D341Med (cell line): ENCODE data around the gene EHD4.

Experiments used
- DNase-seq: peaks from one replicate; pipeline ENCODE4 v3.0.0; 2012; ENCODE audit warnings: low spot score

The EHD4 gene

GRCh38 chr15:41994772-41995475 is 22.6 kb upstream of the EHD4 start:
- DNase-seq: no peak

GRCh38 chr15:41994171-41994650 is 21.9 kb upstream of the EHD4 start:
- DNase-seq: no peak

- no peak for DNase-seq
These were observed 21.3 kb upstream of the EHD4 start for GRCh38 chr15:41993472-41994170.

- no peak for DNase-seq
These were observed 20.4 kb upstream of the EHD4 start for GRCh38 chr15:41992803-41993190.

GRCh38 chr15:41992151-41992802 is 19.9 kb upstream of the EHD4 start:
- no peak for DNase-seq

- DNase-seq: no peak
These were observed 18.3 kb upstream of the EHD4 start for GRCh38 chr15:41990691-41991090.

- no peak for DNase-seq
These were observed 17.9 kb upstream of the EHD4 start for GRCh38 chr15:41990243-41990605.

- DNase-seq: peak; percentile 89
These were observed 17.4 kb upstream of the EHD4 start for GRCh38 chr15:41989573-41990242.

GRCh38 chr15:41988896-41989572 is 16.7 kb upstream of the EHD4 start:
- no peak for DNase-seq

- no peak for DNase-seq
These were observed 15.5 kb upstream of the EHD4 start for GRCh38 chr15:41987925-41988275.

- no peak for DNase-seq
These were observed 15.0 kb upstream of the EHD4 start for GRCh38 chr15:41987246-41987924.

GRCh38 chr15:41985236-41986160 is 13.1 kb upstream of the EHD4 start:
- no peak for DNase-seq

GRCh38 chr15:41984622-41985021 is 12.3 kb upstream of the EHD4 start:
- no peak for DNase-seq

- peak; percentile 10 for DNase-seq
These were observed 11.5 kb upstream of the EHD4 start for GRCh38 chr15:41983621-41984571.

GRCh38 chr15:41983221-41983620 is 10.9 kb upstream of the EHD4 start:
- peak; percentile 28 for DNase-seq

GRCh38 chr15:41982133-41982930 is 10.0 kb upstream of the EHD4 start:
- peak; percentile 9 for DNase-seq

- DNase-seq: peak; percentile 3
These were observed 9.2 kb upstream of the EHD4 start for GRCh38 chr15:41981371-41982132.
